HepG2 (cell line): ENCODE results near the gene MYO3A. TPM values are rescaled to one million over a fixed set of nuclear protein-coding genes. Genes with fewer than 3 reads are reported as not detected.

Experiments used
- ATAC-seq: fragments of 200-7000 bp; cut with Tn5 transposase; 3 replicates; pipeline ENCODE4 v1.9.1; 2020; ENCODE audit warnings: mild to moderate bottlenecking, moderate library complexity
- BruUV-seq: library from RNA; stranded (reverse); fragments of 400-500 nt; replicated peaks from 2 replicates; lab custom pipeline; 2021; lab: Mats Ljungman, UMichigan
- CTCF ChIA-PET: fragments of 300-600 bp; formaldehyde crosslinking; extraction: SDS; loops from one replicate; lab custom pipeline; 2021; ENCODE audit warnings: low total read pairs, inconsistent platforms, low intra/inter-chr PET ratio; lab: Yijun Ruan, JAX
- POLR2A ChIA-PET: fragments of 350-600 bp; sonication (Branson Sonifier 250); formaldehyde crosslinking; loops from one replicate; lab custom pipeline; 2020; ENCODE audit warnings: antibody characterized with exemption, inconsistent platforms; lab: Yijun Ruan, JAX
- DNase-seq: peaks from one replicate; pipeline ENCODE4 v3.0.0-alpha.2; 2015; ENCODE audit warnings: low spot score
- FAIRE-seq: peaks from 3 replicates; lab custom pipeline; 2011; peaks lifted over from hg19 to GRCh38; lab: Jason Lieb, UNC
- H2AFZ ChIP-seq: one replicate; pipeline ENCODE4 v1.6.1; 2011; ENCODE audit warnings: low read length, inconsistent platforms
- H3K27ac ChIP-seq: fragments of 300-600 bp; 3 replicates; pipeline ENCODE4 v1.8.0; 2011; ENCODE audit warnings: mixed run types, mild to moderate bottlenecking, mixed read lengths, low read length, inconsistent platforms; ENCODE audit not compliant: insufficient read depth; ENCODE audit errors: extremely low read length
- H3K27me3 ChIP-seq, 2 experiments: fragments of 200-600 bp in 1 of 2; 2 replicates in 1 of 2; 3 replicates in 1 of 2; pipeline versions ENCODE4 v1.6.0 to v1.8.0; 2011; ENCODE audit warnings: low read length in 2 of 2, mild to moderate bottlenecking in 2 of 2, moderate library complexity in 2 of 2, inconsistent platforms in 1 of 2; ENCODE audit not compliant: insufficient read depth in 2 of 2, control insufficient read depth in 1 of 2
- H3K36me3 ChIP-seq, 2 experiments: fragments of 200-600 bp in 1 of 2; replicated peaks in 1 of 2; 2 replicates in 1 of 2; 3 replicates in 1 of 2; pipeline versions ENCODE4 v1.5.1 to v1.8.0; 2011; ENCODE audit warnings: low read length in 2 of 2, inconsistent platforms in 1 of 2; ENCODE audit not compliant: insufficient read depth in 2 of 2, control insufficient read depth in 1 of 2
- H3K4me1 ChIP-seq: 2 replicates; pipeline ENCODE4 v1.5.1; 2012; ENCODE audit warnings: low read length, inconsistent platforms; ENCODE audit not compliant: insufficient read depth
- H3K4me2 ChIP-seq: 2 replicates; pipeline ENCODE4 v1.6.0; 2011; ENCODE audit warnings: low read depth, low read length, inconsistent platforms
- H3K4me3 ChIP-seq, 3 experiments: fragments of 200-600 bp in 1 of 3; sonication (generic), shearing (Covaris generic) in 1 of 3; replicated peaks in 1 of 3; 2 replicates each; pipeline ENCODE4 v1.5.1; 2011 to 2016; ENCODE audit warnings: low read length in 3 of 3, inconsistent platforms in 2 of 3, low read depth in 2 of 3, mild to moderate bottlenecking in 2 of 3, control low read depth in 1 of 3, mixed read lengths in 1 of 3; ENCODE audit not compliant: insufficient read depth in 1 of 3
- H3K79me2 ChIP-seq: one replicate; pipeline ENCODE4 v1.6.1; 2011; ENCODE audit warnings: low read length, inconsistent platforms; ENCODE audit not compliant: insufficient read depth
- H3K9ac ChIP-seq: 2 replicates; pipeline ENCODE4 v1.6.0; 2011; ENCODE audit warnings: mild to moderate bottlenecking, low read depth, low read length, inconsistent platforms; ENCODE audit not compliant: insufficient read depth
- H3K9me3 ChIP-seq: 2 replicates; pipeline ENCODE4 v1.5.1; 2012; ENCODE audit warnings: mild to moderate bottlenecking, low read length
- H4K20me1 ChIP-seq: 2 replicates; pipeline ENCODE4 v1.6.0; 2011; ENCODE audit warnings: inconsistent platforms, mild to moderate bottlenecking, low read length, moderate library complexity; ENCODE audit not compliant: insufficient read depth
- FOXA3 ChIP-seq: IDR thresholded peaks from 2 replicates; pipeline ENCODE4 v1.6.1; 2016; ENCODE audit warnings: missing genetic modification reagents, missing compliant biosample characterization
- HDAC1 ChIP-seq: sonication (generic); formaldehyde crosslinking; IDR thresholded peaks from 2 replicates; pipeline ENCODE4 v1.5.1; 2020; ENCODE audit warnings: mild to moderate bottlenecking, missing genetic modification reagents
- HNRNPK ChIP-seq: fragments of 200-400 bp; formaldehyde crosslinking; IDR thresholded peaks from 2 replicates; pipeline ENCODE4 v1.6.1; 2018; ENCODE audit warnings: low read length, low read depth, moderate library complexity, mild to moderate bottlenecking; ENCODE audit not compliant: poor library complexity, severe bottlenecking
- NR3C1 ChIP-seq: sonication (generic); formaldehyde crosslinking; IDR thresholded peaks from 2 replicates; pipeline ENCODE4 v1.4.0; 2020; ENCODE audit warnings: missing genetic modification reagents
- PTBP1 ChIP-seq: fragments of 200-400 bp; formaldehyde crosslinking; IDR thresholded peaks from 2 replicates; pipeline ENCODE4 v1.6.1; 2018; ENCODE audit warnings: low read length, low read depth; ENCODE audit not compliant: poor library complexity, severe bottlenecking
- SALL1 ChIP-seq: sonication (generic); formaldehyde crosslinking; IDR thresholded peaks from 2 replicates; pipeline ENCODE4 v1.8.0; 2022; ENCODE audit warnings: mild to moderate bottlenecking, missing genetic modification reagents
- ZNF138 ChIP-seq: sonication (generic); formaldehyde crosslinking; IDR thresholded peaks from 2 replicates; pipeline ENCODE4 v1.5.0; 2020; ENCODE audit warnings: mild to moderate bottlenecking, low read depth, missing genetic modification reagents
- ZNF235 ChIP-seq: sonication (generic); formaldehyde crosslinking; IDR thresholded peaks from 2 replicates; pipeline ENCODE4 v1.8.1; 2023; ENCODE audit warnings: mild to moderate bottlenecking, missing genetic modification reagents, borderline replicate concordance
- ZNF292 ChIP-seq: sonication (generic); formaldehyde crosslinking; IDR thresholded peaks from 2 replicates; pipeline ENCODE4 v1.8.1; 2022; ENCODE audit warnings: mild to moderate bottlenecking, low read depth, missing genetic modification reagents, borderline replicate concordance
- ZNF3 ChIP-seq: IDR thresholded peaks from 2 replicates; pipeline ENCODE4 v1.7.0; 2017; ENCODE audit warnings: inconsistent platforms
- WGBS: methylation state at CpG from one replicate; pipeline ENCODE4 v1.1.6; 2017; ENCODE audit warnings: low lambda C conversion rate; 5-methylcytosine and 5-hydroxymethylcytosine counted together
- in situ Hi-C: cut with HindIII; loops from 2 replicates; pipeline ENCODE4 v1.10.0; 2017; ENCODE audit warnings: low pct_unique_long_range_greater_than_20kb; ENCODE audit not compliant: extremely low pct_ligation_motif_present
- intact Hi-C: fragments of 100-400 bp; cut with micrococcal nuclease; formaldehyde crosslinking; loops from one replicate; pipeline ENCODE4 v1.10.0; 2022; ENCODE audit not compliant: unreplicated experiment
- polyA plus RNA-seq, 8 experiments: library from polyadenylated mRNA; depleted of rRNA in 3 of 8; stranded (reverse) in 7 of 8; unstranded in 1 of 8; fragments of >200 nt; fragmentation: Illumina TruSeq in 4 of 8; extraction: Trizol in 4 of 8; gene quantifications; 2 replicates each; pipeline versions ENCODE4 v1.2.1 to v1.2.3, GENCODE V29; 2011 to 2016; ENCODE audit warnings: low read depth in 4 of 8, missing spikeins in 1 of 8, mixed read lengths in 1 of 8; ENCODE audit not compliant: insufficient read depth in 1 of 8
- total RNA-seq, 5 experiments: library from RNA; depleted of rRNA; stranded (reverse); fragments of >200 nt; fragmentation: Illumina TruSeq; extraction: Trizol; gene quantifications; 2 replicates each; pipeline ENCODE4 v1.2.3, GENCODE V29; 2016; ENCODE audit warnings: low read depth in 1 of 5
- TF ChIP-seq, protein P1 (sequence below): fragments of 450-650 bp; IDR thresholded peaks from 2 replicates; pipeline ENCODE4 v1.6.1; 2016
- TF ChIP-seq, protein P2 (sequence below): IDR thresholded peaks from 2 replicates; pipeline ENCODE4 v1.6.1; 2016; ENCODE audit warnings: mild to moderate bottlenecking

The MYO3A gene
- total and polyA plus RNA-seq, 2 of the 13 experiments (the other 11 are each of a cell fraction or from before 2014, with no cell fraction given): not detected

DNA sequence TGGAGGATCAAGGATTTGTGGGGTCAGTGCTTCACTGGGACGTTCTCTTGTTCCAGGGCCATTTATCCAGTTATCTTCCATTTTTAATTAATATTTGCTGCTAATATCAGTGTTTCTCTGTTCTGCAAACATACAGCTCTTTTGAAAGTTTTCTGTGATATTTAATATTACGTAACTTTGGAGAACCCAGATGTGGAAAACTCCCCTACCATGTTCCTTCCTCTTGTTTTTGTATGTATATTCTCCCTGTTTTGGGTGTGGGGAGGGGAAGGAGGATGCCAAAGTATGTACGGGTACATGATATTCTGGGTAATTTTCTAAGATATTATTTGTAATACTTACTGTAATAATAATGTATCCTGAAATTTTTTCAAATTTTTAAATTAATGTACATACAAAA is 55.9 kb downstream of the MYO3A start:
- ATAC-seq (no peak), FAIRE-seq (no peak), DNase-seq (no peak)
- no TSS peak for BruUV-seq
- Histone ChIP-seq H3K4me2 (no peak overlapping the region), H3K79me2 (no peaks in the 10 kb centered on the region), H3K9ac (no peak overlapping the region), H3K36me3 (no peaks in the 10 kb centered on the region), H3K27me3 (no peaks in the 10 kb centered on the region), H3K4me1 (no peaks in the 10 kb centered on the region), H3K4me3 (no peak overlapping the region)
- in situ Hi-C loops: no loop called here
- intact Hi-C loops: no loop called here
- ChIA-PET CTCF (no interaction called here), POLR2A (no interaction called here)
- TF ChIP-seq SALL1 (CRISPR knock-in tag): no peak
- TF ChIP-seq ZNF3 (CRISPR knock-in tag): no peak
- TF ChIP-seq PTBP1: no peak
- no peak for TF ChIP-seq FOXA3
- TF ChIP-seq ZNF138 (CRISPR knock-in tag): no peak
- no peak for TF ChIP-seq NR3C1 (CRISPR knock-in tag)
- no peak for TF ChIP-seq ZNF292 (CRISPR knock-in tag)
- TF ChIP-seq HDAC1 (CRISPR knock-in tag): no peak
- TF ChIP-seq ZNF235 (CRISPR knock-in tag): no peak
- TF ChIP-seq, protein P1, sequence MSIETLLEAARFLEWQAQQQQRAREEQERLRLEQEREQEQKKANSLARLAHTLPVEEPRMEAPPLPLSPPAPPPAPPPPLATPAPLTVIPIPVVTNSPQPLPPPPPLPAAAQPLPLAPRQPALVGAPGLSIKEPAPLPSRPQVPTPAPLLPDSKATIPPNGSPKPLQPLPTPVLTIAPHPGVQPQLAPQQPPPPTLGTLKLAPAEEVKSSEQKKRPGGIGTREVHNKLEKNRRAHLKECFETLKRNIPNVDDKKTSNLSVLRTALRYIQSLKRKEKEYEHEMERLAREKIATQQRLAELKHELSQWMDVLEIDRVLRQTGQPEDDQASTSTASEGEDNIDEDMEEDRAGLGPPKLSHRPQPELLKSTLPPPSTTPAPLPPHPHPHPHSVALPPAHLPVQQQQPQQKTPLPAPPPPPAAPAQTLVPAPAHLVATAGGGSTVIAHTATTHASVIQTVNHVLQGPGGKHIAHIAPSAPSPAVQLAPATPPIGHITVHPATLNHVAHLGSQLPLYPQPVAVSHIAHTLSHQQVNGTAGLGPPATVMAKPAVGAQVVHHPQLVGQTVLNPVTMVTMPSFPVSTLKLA: no peak
- TF ChIP-seq, protein P2, sequence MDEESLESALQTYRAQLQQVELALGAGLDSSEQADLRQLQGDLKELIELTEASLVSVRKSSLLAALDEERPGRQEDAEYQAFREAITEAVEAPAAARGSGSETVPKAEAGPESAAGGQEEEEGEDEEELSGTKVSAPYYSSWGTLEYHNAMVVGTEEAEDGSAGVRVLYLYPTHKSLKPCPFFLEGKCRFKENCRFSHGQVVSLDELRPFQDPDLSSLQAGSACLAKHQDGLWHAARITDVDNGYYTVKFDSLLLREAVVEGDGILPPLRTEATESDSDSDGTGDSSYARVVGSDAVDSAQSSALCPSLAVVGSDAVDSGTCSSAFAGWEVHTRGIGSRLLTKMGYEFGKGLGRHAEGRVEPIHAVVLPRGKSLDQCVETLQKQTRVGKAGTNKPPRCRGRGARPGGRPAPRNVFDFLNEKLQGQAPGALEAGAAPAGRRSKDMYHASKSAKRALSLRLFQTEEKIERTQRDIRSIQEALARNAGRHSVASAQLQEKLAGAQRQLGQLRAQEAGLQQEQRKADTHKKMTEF (CRISPR knock-in tag): no peak
- TF ChIP-seq HNRNPK: no peak
- TF ChIP-seq, all 625 proteins: peak for 0
- H3K27ac ChIP-seq: no peak overlapping the region
- H4K20me1 ChIP-seq: no peaks in the 10 kb centered on the region
- H2AFZ ChIP-seq: no peak overlapping the region
- WGBS: 5% methylated on average over 3 of the region's 3 CpGs
- no peaks in the 10 kb centered on the region for H3K9me3 ChIP-seq
